C4-2B (cell line): ENCODE results near the gene MYH1.
"Not testable (repeated sequence)": the region's sequence is repeated elsewhere in the genome, so short reads cannot be mapped to it uniquely, and the experiment has no call there.

Experiments
- H3K27ac ChIP-seq: fragments of 450-650 bp; 2 replicates; pipeline ENCODE4 v1.5.1; 2017
- ZFX ChIP-seq: fragments of 450-650 bp; IDR thresholded peaks from 2 replicates; pipeline ENCODE4 v1.6.1; 2017
- TF ChIP-seq, protein P1 (sequence below): fragments of 450-650 bp; conservative IDR thresholded peaks from 2 replicates; pipeline ENCODE4 v1.5.1; 2017; ENCODE audit warnings: mild to moderate bottlenecking

The MYH1 gene

DNA sequence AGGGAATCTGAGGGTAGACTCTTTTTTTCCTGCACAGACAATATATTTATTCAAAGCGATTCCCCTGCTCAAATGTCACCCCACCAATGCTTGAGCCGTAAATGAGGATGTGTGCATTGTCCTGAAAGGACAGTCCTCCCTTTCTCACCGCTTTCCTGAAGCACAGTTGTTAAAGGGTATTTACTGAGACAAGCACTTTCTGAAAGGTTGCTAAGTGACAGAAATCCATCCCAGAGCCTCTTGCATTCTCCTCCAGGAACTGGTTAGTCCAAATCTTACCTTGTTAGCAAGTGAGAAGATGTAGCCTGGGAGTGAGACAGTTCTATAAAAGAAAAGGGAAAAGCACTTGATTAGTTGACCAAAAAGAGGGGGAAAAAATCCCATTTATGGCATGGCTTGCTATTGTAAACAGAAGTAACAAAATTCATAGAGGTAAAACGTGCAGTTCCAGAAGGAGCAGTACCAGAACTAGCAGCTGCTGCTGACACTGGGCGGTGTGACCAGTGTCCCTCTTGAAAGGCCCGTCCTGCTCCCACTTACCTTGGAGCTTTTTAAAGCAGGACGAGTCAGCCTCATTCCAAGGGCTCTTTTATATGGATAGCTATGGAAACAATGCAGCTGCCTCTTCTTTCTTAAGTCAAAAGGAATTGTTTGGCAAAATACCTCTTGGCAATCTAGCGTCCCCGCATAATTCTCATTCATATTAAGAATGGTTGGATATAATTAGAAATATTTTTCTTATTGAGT, 30.9 kb upstream of the MYH1 start, which contains the start of gene MYH2:
Gene MYH2 (minus strand): TSS at position 563 of the 747 bp plus-strand sequence. CDS start 1,738 bp downstream, outside the sequence.
- no peak within 1 kb of the TSS for H3K27ac ChIP-seq
- TF ChIP-seq, protein P1, sequence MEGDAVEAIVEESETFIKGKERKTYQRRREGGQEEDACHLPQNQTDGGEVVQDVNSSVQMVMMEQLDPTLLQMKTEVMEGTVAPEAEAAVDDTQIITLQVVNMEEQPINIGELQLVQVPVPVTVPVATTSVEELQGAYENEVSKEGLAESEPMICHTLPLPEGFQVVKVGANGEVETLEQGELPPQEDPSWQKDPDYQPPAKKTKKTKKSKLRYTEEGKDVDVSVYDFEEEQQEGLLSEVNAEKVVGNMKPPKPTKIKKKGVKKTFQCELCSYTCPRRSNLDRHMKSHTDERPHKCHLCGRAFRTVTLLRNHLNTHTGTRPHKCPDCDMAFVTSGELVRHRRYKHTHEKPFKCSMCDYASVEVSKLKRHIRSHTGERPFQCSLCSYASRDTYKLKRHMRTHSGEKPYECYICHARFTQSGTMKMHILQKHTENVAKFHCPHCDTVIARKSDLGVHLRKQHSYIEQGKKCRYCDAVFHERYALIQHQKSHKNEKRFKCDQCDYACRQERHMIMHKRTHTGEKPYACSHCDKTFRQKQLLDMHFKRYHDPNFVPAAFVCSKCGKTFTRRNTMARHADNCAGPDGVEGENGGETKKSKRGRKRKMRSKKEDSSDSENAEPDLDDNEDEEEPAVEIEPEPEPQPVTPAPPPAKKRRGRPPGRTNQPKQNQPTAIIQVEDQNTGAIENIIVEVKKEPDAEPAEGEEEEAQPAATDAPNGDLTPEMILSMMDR, result no peak
- no peak for TF ChIP-seq ZFX

- TF ChIP-seq ZFX, result no peak
- TF ChIP-seq, protein P1, result no peak
- H3K27ac ChIP-seq, result no peak overlapping the region
These were observed 29.0 kb upstream of the MYH1 start for GRCh38 chr17:10547351-10547750.

DNA sequence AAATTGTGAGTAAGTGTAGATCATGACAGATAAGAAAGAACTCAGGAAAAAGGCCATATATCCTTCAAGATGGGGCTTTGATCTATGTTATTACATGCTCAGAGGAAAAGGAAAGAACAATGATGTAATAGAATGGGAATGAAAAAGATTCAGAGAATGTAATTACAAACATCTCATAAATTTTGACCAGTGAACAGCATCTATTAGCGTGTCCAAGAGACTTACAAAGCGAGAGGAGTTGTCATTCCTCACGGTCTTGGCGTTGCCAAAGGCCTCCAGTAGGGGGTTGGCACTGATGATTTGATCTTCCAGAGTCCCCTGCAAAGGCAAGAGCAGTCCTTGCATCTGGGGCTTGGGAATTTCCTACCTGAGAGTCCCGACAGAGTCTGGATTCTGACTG, 25.1 kb upstream of the MYH1 start:
- not testable (repeated sequence) for H3K27ac ChIP-seq

GRCh38 chr17:10541179-10541578, 22.8 kb upstream of the MYH1 start:
- not testable (repeated sequence) for H3K27ac ChIP-seq

- TF ChIP-seq ZFX, result no peak
- TF ChIP-seq, protein P1, result no peak
These were observed 13.7 kb upstream of the MYH1 start for GRCh38 chr17:10532026-10532425.

GRCh38 chr17:10527419-10527818, 9.1 kb upstream of the MYH1 start:
- H3K27ac ChIP-seq, result no peak overlapping the region
- TF ChIP-seq, protein P1, result no peak
- TF ChIP-seq ZFX, result no peak

More at GRCh38 chr17:10532026-10532425, 13.7 kb upstream of the MYH1 start:
- H3K27ac ChIP-seq, result no peak overlapping the region

DNA sequence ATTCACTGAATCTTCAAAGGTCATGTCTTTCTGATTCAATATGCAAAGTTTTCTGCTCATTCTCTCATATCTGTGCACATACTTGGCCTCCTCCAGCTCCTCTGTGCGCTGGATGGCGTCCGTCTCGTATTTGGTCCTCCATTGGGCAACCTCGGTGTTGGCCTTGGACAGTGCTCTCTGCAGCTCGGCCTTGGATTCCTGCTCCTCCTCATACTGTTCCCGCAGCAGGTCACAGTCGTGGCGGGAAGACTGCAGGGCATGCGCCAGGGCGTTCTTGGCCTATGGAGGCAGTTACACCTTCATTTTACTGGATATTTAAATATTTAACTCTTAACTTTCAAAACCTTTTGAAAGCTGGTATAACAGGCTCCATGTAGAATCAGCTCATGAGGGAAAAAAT, 8.2 kb upstream of the MYH1 start:
- TF ChIP-seq, protein P1, result no peak
- no peak for TF ChIP-seq ZFX
- no peak overlapping the region for H3K27ac ChIP-seq

- H3K27ac ChIP-seq, result no peak overlapping the region
- no peak for TF ChIP-seq ZFX
- TF ChIP-seq, protein P1, result no peak
These were observed 4.7 kb upstream of the MYH1 start for GRCh38 chr17:10523064-10523463.
